Fibroblast of mammary gland (primary cell): ENCODE measurements around the gene OR56A1.
"Not testable (repeated sequence)": the region's sequence is repeated elsewhere in the genome, so short reads cannot be mapped to it uniquely, and the experiment has no call there.

Experiments used
- DNase-seq: peaks from one replicate; pipeline ENCODE4 v3.0.0-alpha.2; 2010; ENCODE audit warnings: low read depth
- H3K4me3 ChIP-seq: 2 replicates; pipeline ENCODE4 v1.5.1; 2011; ENCODE audit warnings: low read depth, mild to moderate bottlenecking, low read length, moderate library complexity; ENCODE audit not compliant: control insufficient read depth
- TF ChIP-seq, protein P1 (sequence below): conservative IDR thresholded peaks from 2 replicates; pipeline ENCODE4 v1.5.1; 2011; ENCODE audit warnings: low read depth, low read length, inconsistent platforms; ENCODE audit not compliant: control insufficient read depth, insufficient read depth

The OR56A1 gene

GRCh38 chr11:6030708-6031405 lies at the start of gene OR56A1:
TSS of gene OR56A1 (minus strand) at chr11:6030758. CDS start at chr11:6027692, 3,066 bp downstream.
- no peak for DNase-seq

GRCh38 chr11:6079463-6079862 lies 48.9 kb upstream of the OR56A1 start:
- TF ChIP-seq, protein P1, sequence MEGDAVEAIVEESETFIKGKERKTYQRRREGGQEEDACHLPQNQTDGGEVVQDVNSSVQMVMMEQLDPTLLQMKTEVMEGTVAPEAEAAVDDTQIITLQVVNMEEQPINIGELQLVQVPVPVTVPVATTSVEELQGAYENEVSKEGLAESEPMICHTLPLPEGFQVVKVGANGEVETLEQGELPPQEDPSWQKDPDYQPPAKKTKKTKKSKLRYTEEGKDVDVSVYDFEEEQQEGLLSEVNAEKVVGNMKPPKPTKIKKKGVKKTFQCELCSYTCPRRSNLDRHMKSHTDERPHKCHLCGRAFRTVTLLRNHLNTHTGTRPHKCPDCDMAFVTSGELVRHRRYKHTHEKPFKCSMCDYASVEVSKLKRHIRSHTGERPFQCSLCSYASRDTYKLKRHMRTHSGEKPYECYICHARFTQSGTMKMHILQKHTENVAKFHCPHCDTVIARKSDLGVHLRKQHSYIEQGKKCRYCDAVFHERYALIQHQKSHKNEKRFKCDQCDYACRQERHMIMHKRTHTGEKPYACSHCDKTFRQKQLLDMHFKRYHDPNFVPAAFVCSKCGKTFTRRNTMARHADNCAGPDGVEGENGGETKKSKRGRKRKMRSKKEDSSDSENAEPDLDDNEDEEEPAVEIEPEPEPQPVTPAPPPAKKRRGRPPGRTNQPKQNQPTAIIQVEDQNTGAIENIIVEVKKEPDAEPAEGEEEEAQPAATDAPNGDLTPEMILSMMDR = no peak

More at GRCh38 chr11:6030708-6031405, at the start of gene OR56A1:
- TF ChIP-seq, protein P1 = no peak
- H3K4me3 ChIP-seq = no peak within 1 kb of the TSS

DNA sequence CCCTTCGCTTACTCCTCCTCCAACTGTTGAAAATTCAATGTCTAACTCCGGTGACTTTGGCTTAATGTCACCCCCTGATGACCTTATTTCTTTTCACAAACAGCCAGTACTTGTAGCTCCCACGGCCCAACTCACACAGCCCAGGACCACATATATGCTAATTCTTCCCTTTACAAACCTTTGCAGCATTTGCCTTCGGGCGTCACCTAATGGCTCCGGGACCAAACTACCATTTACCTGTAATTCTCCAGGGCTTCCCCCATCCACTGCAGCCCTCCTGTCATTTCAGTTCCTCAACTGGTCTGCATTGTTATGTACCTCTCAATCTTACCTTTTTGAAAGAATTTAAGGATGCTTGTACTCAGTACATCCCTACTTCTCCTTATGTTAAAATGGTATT lies 47.2 kb upstream of the OR56A1 start:
- no peak for DNase-seq
- H3K4me3 ChIP-seq = no peak overlapping the region
- TF ChIP-seq, protein P1 = no peak

More at GRCh38 chr11:6079463-6079862, 48.9 kb upstream of the OR56A1 start:
- no peak overlapping the region for H3K4me3 ChIP-seq
- no peak for DNase-seq

DNA sequence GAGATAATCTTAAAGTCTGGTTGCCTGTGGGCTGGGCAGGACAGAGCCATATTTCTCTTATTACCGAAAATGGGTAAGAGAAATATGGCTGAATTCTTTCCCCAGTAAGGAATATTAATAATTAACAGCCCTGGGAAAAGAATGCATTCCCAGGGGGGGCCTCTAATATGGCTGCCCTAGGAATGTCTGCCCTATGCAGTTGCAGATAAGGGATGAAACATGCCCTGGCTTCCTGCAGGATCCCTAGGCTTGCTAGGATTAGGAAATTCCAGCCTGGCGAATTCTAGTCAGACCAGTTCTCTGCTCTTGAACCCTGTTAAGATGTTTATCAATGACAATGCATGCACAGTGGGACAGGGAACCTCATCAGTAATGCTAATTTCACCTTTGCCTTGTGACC lies 45.9 kb upstream of the OR56A1 start:
- DNase-seq, H3K4me3 ChIP-seq: not testable (repeated sequence)

DNA sequence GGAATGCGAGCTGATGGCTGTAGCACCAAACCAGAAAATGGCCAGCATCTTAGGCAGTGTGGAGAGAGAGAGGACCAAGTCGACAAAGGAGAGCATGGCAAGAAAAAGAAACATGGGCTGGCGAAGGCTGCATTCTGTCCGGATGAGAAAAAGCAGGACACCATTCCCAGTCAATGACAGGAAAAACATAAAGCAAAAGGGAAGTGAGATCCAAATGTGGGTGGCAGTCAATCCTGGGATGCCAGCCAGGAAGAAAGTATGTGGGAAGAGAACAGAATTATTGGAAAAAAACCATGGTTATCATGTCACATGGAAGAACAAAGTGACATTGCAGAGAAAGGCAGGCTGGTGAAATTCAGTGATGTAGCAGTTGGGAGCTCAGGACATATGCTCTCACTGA lies 36.9 kb upstream of the OR56A1 start:
- TF ChIP-seq, protein P1 = no peak
- no peak for DNase-seq
- H3K4me3 ChIP-seq = no peak overlapping the region

- DNase-seq = no peak
- TF ChIP-seq, protein P1 = no peak
- H3K4me3 ChIP-seq = no peak overlapping the region
These were observed 32.3 kb upstream of the OR56A1 start for GRCh38 chr11:6062691-6063358.

GRCh38 chr11:6061475-6061874 lies 30.9 kb upstream of the OR56A1 start:
- TF ChIP-seq, protein P1 = no peak
- DNase-seq = no peak

More at GRCh38 chr11:6061475-6061874, 30.9 kb upstream of the OR56A1 start:
- no peak overlapping the region for H3K4me3 ChIP-seq
